MCF 10A (cell line): ENCODE results near the gene EGR2. TPM values are rescaled to one million over a fixed set of nuclear protein-coding genes. Genes with fewer than 3 reads are reported as not detected.

Source experiments
- BruUV-seq: library from RNA; stranded (reverse); fragments of 400-500 nt; replicated peaks from 2 replicates; lab custom pipeline; 2021; lab: Mats Ljungman, UMichigan
- CTCF ChIA-PET: fragments of 300-600 bp; sonication (Branson Sonifier 250); formaldehyde crosslinking; extraction: SDS; loops from one replicate; lab custom pipeline; 2021; ENCODE audit warnings: antibody characterized with exemption, inconsistent platforms; lab: Yijun Ruan, JAX
- POLR2A ChIA-PET: fragments of 300-600, 350-650 bp; sonication (Branson Sonifier 250); formaldehyde crosslinking; extraction: SDS; loops from one replicate; lab custom pipeline; 2020; ENCODE audit warnings: antibody characterized with exemption, inconsistent platforms; lab: Yijun Ruan, JAX
- DNase-seq: peaks from one replicate; pipeline ENCODE4 v3.0.0-alpha.2; 2018; ENCODE audit not compliant: unreplicated experiment
- H3K27ac Mint-ChIP-seq: one replicate; pipeline ENCODE4 v1.8.0; 2022; ENCODE audit warnings: mild to moderate bottlenecking, low read depth, mixed read lengths; ENCODE audit not compliant: unreplicated experiment
- H3K27me3 Mint-ChIP-seq: one replicate; pipeline ENCODE4 v1.8.0; 2022; ENCODE audit warnings: mixed read lengths; ENCODE audit not compliant: insufficient read depth, unreplicated experiment
- H3K36me3 Mint-ChIP-seq: one replicate; pipeline ENCODE4 v1.8.0; 2022; ENCODE audit warnings: mild to moderate bottlenecking, moderate library complexity, mixed read lengths; ENCODE audit not compliant: insufficient read depth, unreplicated experiment
- H3K4me1 Mint-ChIP-seq: one replicate; pipeline ENCODE4 v1.8.0; 2022; ENCODE audit warnings: mixed read lengths; ENCODE audit not compliant: insufficient read depth, unreplicated experiment
- H3K4me3 Mint-ChIP-seq: one replicate; pipeline ENCODE4 v1.8.0; 2022; ENCODE audit warnings: mild to moderate bottlenecking, moderate library complexity, mixed read lengths; ENCODE audit not compliant: unreplicated experiment
- H3K9me3 Mint-ChIP-seq: one replicate; pipeline ENCODE4 v1.8.0; 2022; ENCODE audit warnings: mixed read lengths; ENCODE audit not compliant: unreplicated experiment
- intact Hi-C: fragments of 100-400 bp; cut with micrococcal nuclease; formaldehyde crosslinking; loops from 2 replicates; pipeline ENCODE4 v1.14.1; 2022
- total RNA-seq: library from RNA; stranded (reverse); gene quantifications from 2 replicates; pipeline ENCODE4 v1.2.3, GENCODE V29; 2022
- TF ChIP-seq, protein P1 (sequence below): fragments of 200-600 bp; IDR thresholded peaks from one replicate; pipeline ENCODE4 v1.8.0; 2022; ENCODE audit warnings: antibody characterized with exemption, mild to moderate bottlenecking; ENCODE audit not compliant: unreplicated experiment

EGR2 gene
- total RNA-seq, 1 experiment from 2014 or later: 1.0 TPM

DNA sequence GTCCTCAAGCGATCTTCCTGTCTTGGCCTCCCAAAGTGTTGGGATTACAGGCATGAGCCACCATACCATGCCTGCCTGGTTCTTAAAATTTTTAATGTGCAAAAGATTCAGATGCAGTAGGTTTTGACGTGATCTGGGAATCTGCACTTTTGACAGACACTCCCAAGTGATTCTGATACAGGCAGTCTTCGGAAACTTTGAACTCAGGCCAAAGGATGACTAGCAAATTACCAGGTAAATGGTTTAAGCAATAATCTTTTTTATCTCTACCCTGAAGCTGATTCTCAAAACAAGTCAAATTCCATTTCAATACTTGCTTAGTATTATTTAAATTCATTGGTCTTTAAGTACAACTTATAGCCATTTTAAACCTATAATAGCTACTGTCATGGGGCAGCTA lies 14.3 kb downstream of the EGR2 start:
- intact Hi-C loops: no loop called here
- no peak for DNase-seq
- Mint-ChIP-seq H3K4me1 (peaks cover 7% of the 10 kb centered on the region), H3K27me3 (peaks cover 31% of the 10 kb centered on the region), H3K9me3 (no peaks in the 10 kb centered on the region), H3K27ac (no peak overlapping the region), H3K4me3 (no peak overlapping the region), H3K36me3 (no peaks in the 10 kb centered on the region)
- ChIA-PET POLR2A (interaction anchor here (0.5 to 7.0 kb wide), 4 partner anchors 9 to 585 kb away, joined by 3 to 94 read pairs (median 4); partner anchors contain the start of gene EGR2), CTCF (interaction anchor here (0.7 to 1.0 kb wide), 4 partner anchors 187 to 537 kb away, joined by 3 to 7 read pairs (median 4); no protein-coding TSS in a partner anchor)
- BruUV-seq: no TSS peak
- TF ChIP-seq, protein P1, sequence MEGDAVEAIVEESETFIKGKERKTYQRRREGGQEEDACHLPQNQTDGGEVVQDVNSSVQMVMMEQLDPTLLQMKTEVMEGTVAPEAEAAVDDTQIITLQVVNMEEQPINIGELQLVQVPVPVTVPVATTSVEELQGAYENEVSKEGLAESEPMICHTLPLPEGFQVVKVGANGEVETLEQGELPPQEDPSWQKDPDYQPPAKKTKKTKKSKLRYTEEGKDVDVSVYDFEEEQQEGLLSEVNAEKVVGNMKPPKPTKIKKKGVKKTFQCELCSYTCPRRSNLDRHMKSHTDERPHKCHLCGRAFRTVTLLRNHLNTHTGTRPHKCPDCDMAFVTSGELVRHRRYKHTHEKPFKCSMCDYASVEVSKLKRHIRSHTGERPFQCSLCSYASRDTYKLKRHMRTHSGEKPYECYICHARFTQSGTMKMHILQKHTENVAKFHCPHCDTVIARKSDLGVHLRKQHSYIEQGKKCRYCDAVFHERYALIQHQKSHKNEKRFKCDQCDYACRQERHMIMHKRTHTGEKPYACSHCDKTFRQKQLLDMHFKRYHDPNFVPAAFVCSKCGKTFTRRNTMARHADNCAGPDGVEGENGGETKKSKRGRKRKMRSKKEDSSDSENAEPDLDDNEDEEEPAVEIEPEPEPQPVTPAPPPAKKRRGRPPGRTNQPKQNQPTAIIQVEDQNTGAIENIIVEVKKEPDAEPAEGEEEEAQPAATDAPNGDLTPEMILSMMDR: no peak

DNA sequence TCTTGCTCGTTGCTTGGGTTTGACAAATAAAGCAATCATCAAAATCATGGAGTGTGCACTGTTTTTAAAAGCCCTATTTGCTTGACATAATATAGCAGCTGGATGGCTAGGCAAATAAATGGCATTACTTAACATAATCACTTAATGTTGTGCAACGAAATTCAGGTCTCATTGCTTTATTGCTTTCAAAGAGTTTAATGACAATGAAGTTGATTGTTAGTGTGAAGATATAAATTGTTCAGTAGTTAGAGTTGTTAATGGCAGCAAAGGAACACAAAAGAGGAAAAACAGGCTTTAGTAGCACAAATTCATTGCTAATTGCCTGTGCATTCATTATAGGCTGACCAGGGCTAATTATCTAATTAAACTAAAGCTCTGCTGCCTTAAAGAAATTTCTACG lies 19.3 kb downstream of the EGR2 start:
- POLR2A ChIA-PET: interaction anchor here (0.7 kb wide), 1 partner anchor 801 kb away, joined by 4 read pairs; no protein-coding TSS in a partner anchor
- no peak for DNase-seq
- no peaks in the 10 kb centered on the region for H3K4me1 Mint-ChIP-seq
- CTCF ChIA-PET: interaction anchor here (0.6 kb wide), 1 partner anchor 130 kb away, joined by 5 read pairs; no protein-coding TSS in a partner anchor
- no peaks in the 10 kb centered on the region for H3K9me3 Mint-ChIP-seq
- TF ChIP-seq, protein P1: no peak
- no peak overlapping the region for H3K27ac Mint-ChIP-seq
- no TSS peak for BruUV-seq
- intact Hi-C loops: no loop called here
- no peaks in the 10 kb centered on the region for H3K36me3 Mint-ChIP-seq
- peaks cover 41% of the 10 kb centered on the region for H3K27me3 Mint-ChIP-seq
- H3K4me3 Mint-ChIP-seq: no peak overlapping the region

DNA sequence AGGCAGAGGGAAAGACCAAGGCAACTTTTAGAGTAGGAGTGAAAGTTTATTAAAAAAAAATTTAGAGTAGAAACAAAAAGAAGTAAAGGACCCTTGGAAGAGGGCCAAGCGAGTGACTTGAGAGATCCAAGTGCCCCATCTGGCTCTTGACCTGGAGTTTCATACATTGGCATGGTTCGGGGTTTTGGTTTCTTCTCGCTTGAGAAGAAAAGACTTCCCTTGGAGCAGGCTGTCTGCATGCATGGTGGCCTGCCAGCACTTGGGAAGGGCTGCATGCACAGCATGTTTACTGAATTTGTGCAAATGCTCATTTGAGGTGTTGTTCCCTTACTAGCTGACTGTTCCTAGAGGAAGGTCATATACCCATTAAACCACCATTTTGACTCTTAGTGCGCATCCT lies 20.4 kb downstream of the EGR2 start:
- Mint-ChIP-seq H3K4me3 (no peak overlapping the region), H3K27me3 (peaks cover 38% of the 10 kb centered on the region), H3K4me1 (no peaks in the 10 kb centered on the region), H3K9me3 (no peaks in the 10 kb centered on the region), H3K36me3 (no peaks in the 10 kb centered on the region), H3K27ac (no peak overlapping the region)
- intact Hi-C loops: no loop called here
- TF ChIP-seq, protein P1: no peak
- BruUV-seq: no TSS peak
- no peak for DNase-seq
- ChIA-PET POLR2A (no interaction called here), CTCF (interaction anchor here (0.5 to 0.6 kb wide), 2 partner anchors 212 to 374 kb away, joined by 3 read pairs; no protein-coding TSS in a partner anchor)

DNA sequence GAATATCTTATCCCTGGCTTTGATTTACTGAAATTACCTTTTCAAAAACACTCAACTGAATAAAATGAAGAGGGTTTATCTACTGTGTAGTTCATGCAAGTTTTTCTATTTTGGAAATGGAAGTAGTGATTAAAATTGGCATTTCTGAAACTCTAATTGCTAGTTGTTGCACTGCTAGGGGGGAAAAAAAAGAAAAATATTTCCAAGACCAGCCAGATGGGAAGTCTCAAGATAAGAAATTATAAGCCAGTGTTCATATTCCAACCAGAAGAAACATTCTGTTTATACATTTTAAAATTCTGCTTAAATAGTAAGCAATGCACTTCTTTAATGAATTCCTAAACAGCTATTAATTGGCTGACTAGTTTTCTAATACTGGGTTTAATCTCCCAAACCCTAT lies 21.1 kb downstream of the EGR2 start:
- CTCF ChIA-PET: interaction anchor here (0.6 kb wide), 1 partner anchor 375 kb away, joined by 3 read pairs; no protein-coding TSS in a partner anchor
- TF ChIP-seq, protein P1: no peak
- peaks cover 32% of the 10 kb centered on the region for H3K27me3 Mint-ChIP-seq
- no peak for DNase-seq
- H3K4me3 Mint-ChIP-seq: no peak overlapping the region
- no TSS peak for BruUV-seq
- no peaks in the 10 kb centered on the region for H3K9me3 Mint-ChIP-seq
- intact Hi-C loops: no loop called here
- H3K36me3 Mint-ChIP-seq: no peaks in the 10 kb centered on the region
- H3K27ac Mint-ChIP-seq: no peak overlapping the region
- POLR2A ChIA-PET: no interaction called here
- peaks cover 1% of the 10 kb centered on the region for H3K4me1 Mint-ChIP-seq
